ENCODE data around the gene PRPF40A.
"Not testable (repeated sequence)": the region's sequence is repeated elsewhere in the genome, so short reads cannot be mapped to it uniquely, and the experiment has no call there.

Gene PRPF40A
- 242 to 394 reads per million in 2 experiments for total RNA-seq

GRCh38 chr2:152717228-152718075 lies at the start of gene PRPF40A:
Gene PRPF40A (minus strand): TSS chr2:152717461. CDS start chr2:152717439, 22 bp downstream.
- peak; percentile 99 for DNase-seq (ENCODE audit: low read depth)

GRCh38 chr2:152766928-152767327 lies 49.7 kb upstream of the PRPF40A start:
- DNase-seq (ENCODE audit: low read depth), result no peak

GRCh38 chr2:152763651-152764050 lies 46.4 kb upstream of the PRPF40A start:
- no peak for DNase-seq (ENCODE audit: low read depth)

- DNase-seq (ENCODE audit: low read depth), result not testable (repeated sequence)
Measured at GRCh38 chr2:152763208-152763607, 45.9 kb upstream of the PRPF40A start.

GRCh38 chr2:152762202-152762601 lies 44.9 kb upstream of the PRPF40A start:
- no peak for DNase-seq (ENCODE audit: low read depth)

GRCh38 chr2:152761214-152761613 lies 44.0 kb upstream of the PRPF40A start:
- no peak for DNase-seq (ENCODE audit: low read depth)

GRCh38 chr2:152759290-152760072 lies 42.2 kb upstream of the PRPF40A start:
- no peak for DNase-seq (ENCODE audit: low read depth)

- DNase-seq (ENCODE audit: low read depth), result no peak
Measured at GRCh38 chr2:152755029-152755428, 37.8 kb upstream of the PRPF40A start.

GRCh38 chr2:152747751-152748150 lies 30.5 kb upstream of the PRPF40A start:
- DNase-seq (ENCODE audit: low read depth), result not testable (repeated sequence)

- DNase-seq (ENCODE audit: low read depth), result no peak
Measured at GRCh38 chr2:152743002-152743401, 25.7 kb upstream of the PRPF40A start.

- DNase-seq (ENCODE audit: low read depth), result no peak
Measured at GRCh38 chr2:152740743-152741328, 23.6 kb upstream of the PRPF40A start.

- DNase-seq (ENCODE audit: low read depth), result not testable (repeated sequence)
Measured at GRCh38 chr2:152739705-152740104, 22.4 kb upstream of the PRPF40A start.

GRCh38 chr2:152738438-152738837 lies 21.2 kb upstream of the PRPF40A start:
- no peak for DNase-seq (ENCODE audit: low read depth)

GRCh38 chr2:152737509-152737908 lies 20.2 kb upstream of the PRPF40A start:
- DNase-seq (ENCODE audit: low read depth), result not testable (repeated sequence)

- DNase-seq (ENCODE audit: low read depth), result peak; percentile 20
Measured at GRCh38 chr2:152730591-152731333, 13.5 kb upstream of the PRPF40A start.

- no peak for DNase-seq (ENCODE audit: low read depth)
Measured at GRCh38 chr2:152729844-152730243, 12.6 kb upstream of the PRPF40A start.

GRCh38 chr2:152723918-152724317 lies 6.7 kb upstream of the PRPF40A start:
- DNase-seq (ENCODE audit: low read depth), result no peak

- DNase-seq (ENCODE audit: low read depth), result not testable (repeated sequence)
Measured at GRCh38 chr2:152722639-152723038, 5.4 kb upstream of the PRPF40A start.

- no peak for DNase-seq (ENCODE audit: low read depth)
Measured at GRCh38 chr2:152720794-152721193, 3.5 kb upstream of the PRPF40A start.

GRCh38 chr2:152718909-152719645 lies 1.8 kb upstream of the PRPF40A start:
- no peak for DNase-seq (ENCODE audit: low read depth)
